GM19468 (cell line): ENCODE measurements around the gene CSGALNACT2.
A peak's percentile ranks its signal among the peaks of the same experiment; 100 is the strongest.
"Not testable (repeated sequence)": the region's sequence is repeated elsewhere in the genome, so short reads cannot be mapped to it uniquely, and the experiment has no call there.

ENCODE experiments used
- ATAC-seq: cut with Tn5 transposase; IDR thresholded peaks from one replicate; pipeline ENCODE4 v1.9.1; 2021; ENCODE audit warnings: mild to moderate bottlenecking, moderate library complexity, moderate number of reproducible peaks; ENCODE audit not compliant: unreplicated experiment; ENCODE audit errors: extremely low read depth

Gene CSGALNACT2

GRCh38 chr10:43138021-43138756, at the start of gene CSGALNACT2:
TSS of gene CSGALNACT2 (plus strand) at chr10:43138445. CDS start at chr10:43155150, 16,705 bp downstream.
- ATAC-seq, result peak; percentile 68

GRCh38 chr10:43089519-43089918, 48.7 kb upstream of the CSGALNACT2 start:
- ATAC-seq, result no peak

GRCh38 chr10:43090188-43090587, 48.1 kb upstream of the CSGALNACT2 start:
- no peak for ATAC-seq

GRCh38 chr10:43090664-43091063, 47.6 kb upstream of the CSGALNACT2 start:
- no peak for ATAC-seq

GRCh38 chr10:43091846-43092245, 46.4 kb upstream of the CSGALNACT2 start:
- ATAC-seq, result no peak

- no peak for ATAC-seq
Observed at GRCh38 chr10:43093423-43094076, 44.7 kb upstream of the CSGALNACT2 start.

GRCh38 chr10:43094085-43094484, 44.2 kb upstream of the CSGALNACT2 start:
- ATAC-seq, result no peak

- ATAC-seq, result not testable (repeated sequence)
Observed at GRCh38 chr10:43099339-43099738, 38.9 kb upstream of the CSGALNACT2 start.

GRCh38 chr10:43099928-43100327, 38.3 kb upstream of the CSGALNACT2 start:
- no peak for ATAC-seq

- no peak for ATAC-seq
Observed at GRCh38 chr10:43100366-43100765, 37.9 kb upstream of the CSGALNACT2 start.

- no peak for ATAC-seq
Observed at GRCh38 chr10:43102063-43102828, 36.0 kb upstream of the CSGALNACT2 start.

GRCh38 chr10:43105102-43105955, 32.9 kb upstream of the CSGALNACT2 start:
- ATAC-seq, result peak; percentile 69

- no peak for ATAC-seq
Observed at GRCh38 chr10:43105956-43106229, 32.4 kb upstream of the CSGALNACT2 start.

- ATAC-seq, result no peak
Observed at GRCh38 chr10:43106256-43107091, 31.8 kb upstream of the CSGALNACT2 start.

- no peak for ATAC-seq
Observed at GRCh38 chr10:43108951-43109350, 29.3 kb upstream of the CSGALNACT2 start.

- no peak for ATAC-seq
Observed at GRCh38 chr10:43109671-43110249, 28.5 kb upstream of the CSGALNACT2 start.

GRCh38 chr10:43110338-43111071, 27.7 kb upstream of the CSGALNACT2 start:
- ATAC-seq, result no peak

- ATAC-seq, result no peak
Observed at GRCh38 chr10:43111101-43111500, 27.1 kb upstream of the CSGALNACT2 start.
